K562 (cell line): ENCODE results near the gene PDE1A.

ENCODE experiments used
- CEBPG ChIP-seq, 3 experiments: fragments of 200-800 bp in 1 of 3; sonication (Bioruptor generic) in 1 of 3; sonication (generic) in 1 of 3; formaldehyde crosslinking in 1 of 3; IDR thresholded peaks in 2 of 3; conservative IDR thresholded peaks in 1 of 3; 2 replicates each; pipeline versions ENCODE4 v1.6.1 to v1.8.0; 2016 to 2022; ENCODE audit warnings: missing compliant biosample characterization in 2 of 3, missing genetic modification characterization in 2 of 3, mild to moderate bottlenecking in 1 of 3, missing genetic modification reagents in 1 of 3
- EZH2 ChIP-seq: IDR thresholded peaks from 2 replicates; pipeline ENCODE4 v1.6.1; 2012; ENCODE audit warnings: low read depth, mild to moderate bottlenecking, inconsistent platforms, low read length, borderline replicate concordance
- HDAC8 ChIP-seq: fragments of 450-650 bp; IDR thresholded peaks from 2 replicates; pipeline ENCODE4 v1.6.1; 2016; ENCODE audit warnings: mild to moderate bottlenecking, missing genetic modification characterization, moderate library complexity, missing compliant biosample characterization
- MTA1 ChIP-seq: fragments of 450-650 bp; IDR thresholded peaks from 2 replicates; pipeline ENCODE4 v1.6.1; 2017; ENCODE audit warnings: borderline replicate concordance
- POLR2A ChIP-seq: fragments of 450-650 bp; conservative IDR thresholded peaks from 2 replicates; pipeline ENCODE4 v1.6.1; 2016
- POLR2AphosphoS5 ChIP-seq: IDR thresholded peaks from 2 replicates; pipeline ENCODE4 v1.6.1; 2011; ENCODE audit warnings: mild to moderate bottlenecking, low read depth, low read length, moderate library complexity; ENCODE audit not compliant: control insufficient read depth, insufficient read depth
- SIN3A ChIP-seq, 2 experiments: fragments of 150-350 bp in 1 of 2; IDR thresholded peaks; 2 replicates each; pipeline ENCODE4 v1.6.1; 2011 to 2016; ENCODE audit warnings: borderline replicate concordance in 2 of 2, low read depth in 2 of 2, low read length in 2 of 2, mild to moderate bottlenecking in 2 of 2, moderate library complexity in 2 of 2; ENCODE audit not compliant: control insufficient read depth in 1 of 2
- ZNF324 ChIP-seq: fragments of 250-450 bp; sonication (Bioruptor Pico); IDR thresholded peaks from 2 replicates; pipeline ENCODE4 v1.4.0; 2020; ENCODE audit warnings: mild to moderate bottlenecking
- TF ChIP-seq, protein P1 (sequence below): IDR thresholded peaks from 3 replicates; pipeline ENCODE4 v1.6.1; 2011; ENCODE audit warnings: borderline replicate concordance, mild to moderate bottlenecking; ENCODE audit not compliant: insufficient read length, insufficient read depth
- TF ChIP-seq, protein P2 (sequence below), 3 experiments: IDR thresholded peaks in 2 of 3; conservative IDR thresholded peaks in 1 of 3; 2 replicates each; pipeline ENCODE4 v1.5.1; 2011 to 2012; ENCODE audit warnings: low read length in 3 of 3, mild to moderate bottlenecking in 3 of 3, control low read depth in 2 of 3, improper control_type of control experiment in 1 of 3, inconsistent platforms in 1 of 3, low read depth in 1 of 3, mixed read lengths in 1 of 3, moderate library complexity in 1 of 3; ENCODE audit not compliant: insufficient read depth in 2 of 3
- TF ChIP-seq, protein P3 (sequence below): sonication (generic); formaldehyde crosslinking; IDR thresholded peaks from 2 replicates; pipeline ENCODE4 v1.9.0; 2022; ENCODE audit warnings: mild to moderate bottlenecking, missing genetic modification reagents
- TF ChIP-seq, protein P4 (sequence below): fragments of 450-650 bp; formaldehyde crosslinking; IDR thresholded peaks from 2 replicates; pipeline ENCODE4 v1.4.0; 2022; ENCODE audit warnings: mild to moderate bottlenecking, moderate library complexity
- TF ChIP-seq, protein P5 (sequence below): sonication (generic); formaldehyde crosslinking; IDR thresholded peaks from 2 replicates; pipeline ENCODE4 v1.8.0; 2022; ENCODE audit warnings: mild to moderate bottlenecking, missing genetic modification reagents
- TF ChIP-seq, protein P6 (sequence below): sonication (generic); formaldehyde crosslinking; IDR thresholded peaks from 2 replicates; pipeline ENCODE4 v1.8.0; 2022; ENCODE audit warnings: missing genetic modification reagents, mild to moderate bottlenecking, borderline replicate concordance

DNA sequence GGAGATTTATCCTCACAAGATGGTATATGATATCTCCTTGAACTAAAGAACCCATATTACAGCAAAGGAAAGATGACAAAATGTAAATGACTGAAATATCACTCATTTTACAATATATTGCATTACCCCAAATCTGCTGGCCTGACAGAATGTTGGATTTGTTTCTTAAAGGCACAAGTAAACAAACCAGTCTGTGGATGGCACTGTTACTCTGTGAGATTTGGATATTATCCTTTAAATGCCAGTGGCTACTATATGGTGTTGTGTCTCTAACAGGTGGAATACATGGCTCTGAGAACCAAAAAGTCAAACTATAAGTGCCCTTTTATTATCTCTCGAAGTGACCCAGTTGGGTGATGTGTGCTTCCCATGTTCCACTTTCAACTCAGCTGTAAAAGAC, 125.7 kb downstream of the PDE1A start:
- TF ChIP-seq CEBPG (CRISPR knock-in tag; IDR thresholded peaks at IDR 0.05) (no peak), CEBPG (tag; conservative IDR thresholded peaks at IDR 0.05 in 1 of 2, IDR thresholded peaks at IDR 0.05 in 1 of 2) (no peak), POLR2A (no peak), ZNF324 (CRISPR knock-in tag) (no peak), MTA1 (no peak), POLR2AphosphoS5 (no peak), HDAC8 (tag) (no peak), SIN3A (IDR thresholded peaks at IDR 0.05; ENCODE audit: borderline replicate concordance in 2 of 2, control insufficient read depth in 1 of 2, low read depth in 2 of 2, low read length in 2 of 2) (no peak), EZH2 (no peak)
- TF ChIP-seq, protein P1, sequence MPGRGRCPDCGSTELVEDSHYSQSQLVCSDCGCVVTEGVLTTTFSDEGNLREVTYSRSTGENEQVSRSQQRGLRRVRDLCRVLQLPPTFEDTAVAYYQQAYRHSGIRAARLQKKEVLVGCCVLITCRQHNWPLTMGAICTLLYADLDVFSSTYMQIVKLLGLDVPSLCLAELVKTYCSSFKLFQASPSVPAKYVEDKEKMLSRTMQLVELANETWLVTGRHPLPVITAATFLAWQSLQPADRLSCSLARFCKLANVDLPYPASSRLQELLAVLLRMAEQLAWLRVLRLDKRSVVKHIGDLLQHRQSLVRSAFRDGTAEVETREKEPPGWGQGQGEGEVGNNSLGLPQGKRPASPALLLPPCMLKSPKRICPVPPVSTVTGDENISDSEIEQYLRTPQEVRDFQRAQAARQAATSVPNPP: no peak
- TF ChIP-seq, protein P2, sequence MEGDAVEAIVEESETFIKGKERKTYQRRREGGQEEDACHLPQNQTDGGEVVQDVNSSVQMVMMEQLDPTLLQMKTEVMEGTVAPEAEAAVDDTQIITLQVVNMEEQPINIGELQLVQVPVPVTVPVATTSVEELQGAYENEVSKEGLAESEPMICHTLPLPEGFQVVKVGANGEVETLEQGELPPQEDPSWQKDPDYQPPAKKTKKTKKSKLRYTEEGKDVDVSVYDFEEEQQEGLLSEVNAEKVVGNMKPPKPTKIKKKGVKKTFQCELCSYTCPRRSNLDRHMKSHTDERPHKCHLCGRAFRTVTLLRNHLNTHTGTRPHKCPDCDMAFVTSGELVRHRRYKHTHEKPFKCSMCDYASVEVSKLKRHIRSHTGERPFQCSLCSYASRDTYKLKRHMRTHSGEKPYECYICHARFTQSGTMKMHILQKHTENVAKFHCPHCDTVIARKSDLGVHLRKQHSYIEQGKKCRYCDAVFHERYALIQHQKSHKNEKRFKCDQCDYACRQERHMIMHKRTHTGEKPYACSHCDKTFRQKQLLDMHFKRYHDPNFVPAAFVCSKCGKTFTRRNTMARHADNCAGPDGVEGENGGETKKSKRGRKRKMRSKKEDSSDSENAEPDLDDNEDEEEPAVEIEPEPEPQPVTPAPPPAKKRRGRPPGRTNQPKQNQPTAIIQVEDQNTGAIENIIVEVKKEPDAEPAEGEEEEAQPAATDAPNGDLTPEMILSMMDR (IDR thresholded peaks at IDR 0.05 in 2 of 3, conservative IDR thresholded peaks at IDR 0.05 in 1 of 3; ENCODE audit: insufficient read depth in 2 of 3, low read depth in 1 of 3, low read length in 3 of 3): no peak
- TF ChIP-seq, protein P3, sequence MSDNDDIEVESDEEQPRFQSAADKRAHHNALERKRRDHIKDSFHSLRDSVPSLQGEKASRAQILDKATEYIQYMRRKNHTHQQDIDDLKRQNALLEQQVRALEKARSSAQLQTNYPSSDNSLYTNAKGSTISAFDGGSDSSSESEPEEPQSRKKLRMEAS (CRISPR knock-in tag): no peak
- TF ChIP-seq, protein P4, sequence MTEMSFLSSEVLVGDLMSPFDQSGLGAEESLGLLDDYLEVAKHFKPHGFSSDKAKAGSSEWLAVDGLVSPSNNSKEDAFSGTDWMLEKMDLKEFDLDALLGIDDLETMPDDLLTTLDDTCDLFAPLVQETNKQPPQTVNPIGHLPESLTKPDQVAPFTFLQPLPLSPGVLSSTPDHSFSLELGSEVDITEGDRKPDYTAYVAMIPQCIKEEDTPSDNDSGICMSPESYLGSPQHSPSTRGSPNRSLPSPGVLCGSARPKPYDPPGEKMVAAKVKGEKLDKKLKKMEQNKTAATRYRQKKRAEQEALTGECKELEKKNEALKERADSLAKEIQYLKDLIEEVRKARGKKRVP (CRISPR knock-in tag): no peak
- TF ChIP-seq, protein P5, sequence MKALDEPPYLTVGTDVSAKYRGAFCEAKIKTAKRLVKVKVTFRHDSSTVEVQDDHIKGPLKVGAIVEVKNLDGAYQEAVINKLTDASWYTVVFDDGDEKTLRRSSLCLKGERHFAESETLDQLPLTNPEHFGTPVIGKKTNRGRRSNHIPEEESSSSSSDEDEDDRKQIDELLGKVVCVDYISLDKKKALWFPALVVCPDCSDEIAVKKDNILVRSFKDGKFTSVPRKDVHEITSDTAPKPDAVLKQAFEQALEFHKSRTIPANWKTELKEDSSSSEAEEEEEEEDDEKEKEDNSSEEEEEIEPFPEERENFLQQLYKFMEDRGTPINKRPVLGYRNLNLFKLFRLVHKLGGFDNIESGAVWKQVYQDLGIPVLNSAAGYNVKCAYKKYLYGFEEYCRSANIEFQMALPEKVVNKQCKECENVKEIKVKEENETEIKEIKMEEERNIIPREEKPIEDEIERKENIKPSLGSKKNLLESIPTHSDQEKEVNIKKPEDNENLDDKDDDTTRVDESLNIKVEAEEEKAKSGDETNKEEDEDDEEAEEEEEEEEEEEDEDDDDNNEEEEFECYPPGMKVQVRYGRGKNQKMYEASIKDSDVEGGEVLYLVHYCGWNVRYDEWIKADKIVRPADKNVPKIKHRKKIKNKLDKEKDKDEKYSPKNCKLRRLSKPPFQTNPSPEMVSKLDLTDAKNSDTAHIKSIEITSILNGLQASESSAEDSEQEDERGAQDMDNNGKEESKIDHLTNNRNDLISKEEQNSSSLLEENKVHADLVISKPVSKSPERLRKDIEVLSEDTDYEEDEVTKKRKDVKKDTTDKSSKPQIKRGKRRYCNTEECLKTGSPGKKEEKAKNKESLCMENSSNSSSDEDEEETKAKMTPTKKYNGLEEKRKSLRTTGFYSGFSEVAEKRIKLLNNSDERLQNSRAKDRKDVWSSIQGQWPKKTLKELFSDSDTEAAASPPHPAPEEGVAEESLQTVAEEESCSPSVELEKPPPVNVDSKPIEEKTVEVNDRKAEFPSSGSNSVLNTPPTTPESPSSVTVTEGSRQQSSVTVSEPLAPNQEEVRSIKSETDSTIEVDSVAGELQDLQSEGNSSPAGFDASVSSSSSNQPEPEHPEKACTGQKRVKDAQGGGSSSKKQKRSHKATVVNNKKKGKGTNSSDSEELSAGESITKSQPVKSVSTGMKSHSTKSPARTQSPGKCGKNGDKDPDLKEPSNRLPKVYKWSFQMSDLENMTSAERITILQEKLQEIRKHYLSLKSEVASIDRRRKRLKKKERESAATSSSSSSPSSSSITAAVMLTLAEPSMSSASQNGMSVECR (CRISPR knock-in tag): no peak
- TF ChIP-seq, protein P6, sequence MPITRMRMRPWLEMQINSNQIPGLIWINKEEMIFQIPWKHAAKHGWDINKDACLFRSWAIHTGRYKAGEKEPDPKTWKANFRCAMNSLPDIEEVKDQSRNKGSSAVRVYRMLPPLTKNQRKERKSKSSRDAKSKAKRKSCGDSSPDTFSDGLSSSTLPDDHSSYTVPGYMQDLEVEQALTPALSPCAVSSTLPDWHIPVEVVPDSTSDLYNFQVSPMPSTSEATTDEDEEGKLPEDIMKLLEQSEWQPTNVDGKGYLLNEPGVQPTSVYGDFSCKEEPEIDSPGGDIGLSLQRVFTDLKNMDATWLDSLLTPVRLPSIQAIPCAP (CRISPR knock-in tag): no peak
